ENCODE data around the gene SLTM. TPM values are rescaled to one million over a fixed set of nuclear protein-coding genes. Genes with fewer than 3 reads are reported as not detected.

Gene SLTM
- total RNA-seq, 2 experiments from 2014 or later, result 103 to 129 TPM

GRCh38 chr15:58870451-58870850, 63.0 kb downstream of the SLTM start:
- Histone ChIP-seq H3K36me3 (ENCODE audit: insufficient read depth, low read length) (0 out of 2 replicates have a peak, but pooled peaks cover 2% of the 10 kb centered on the region), H3K27ac (ENCODE audit: low read depth, low read length, poor library complexity, severe bottlenecking) (no peak overlapping the region), H2AFZ (ENCODE audit: low read length) (no peak overlapping the region), H4K20me1 (ENCODE audit: insufficient read depth, low read length) (no peaks in the 10 kb centered on the region), H3K9me3 (ENCODE audit: low read length) (no peaks in the 10 kb centered on the region), H3K4me3 (ENCODE audit: low read depth, low read length, poor library complexity, severe bottlenecking) (no peak overlapping the region), H3K79me2 (ENCODE audit: insufficient read depth, low read depth, low read length) (no peaks in the 10 kb centered on the region), H3K4me1 (ENCODE audit: insufficient read depth, low read length, poor library complexity, severe bottlenecking) (no peaks in the 10 kb centered on the region), H3K9me2 (ENCODE audit: insufficient read depth, low read length) (no peaks in the 10 kb centered on the region), H3K4me2 (ENCODE audit: low read length) (no peak overlapping the region)
- CTCF ChIA-PET (ENCODE audit: unreplicated experiment), result no interaction called here
- no TSS peak for BruUV-seq (replicated peaks)
- intact Hi-C loops (cut with micrococcal nuclease; ENCODE audit: unreplicated experiment), result no loop called here
- no peak for DNase-seq (ENCODE audit: low spot score)
- TF ChIP-seq, protein P1, sequence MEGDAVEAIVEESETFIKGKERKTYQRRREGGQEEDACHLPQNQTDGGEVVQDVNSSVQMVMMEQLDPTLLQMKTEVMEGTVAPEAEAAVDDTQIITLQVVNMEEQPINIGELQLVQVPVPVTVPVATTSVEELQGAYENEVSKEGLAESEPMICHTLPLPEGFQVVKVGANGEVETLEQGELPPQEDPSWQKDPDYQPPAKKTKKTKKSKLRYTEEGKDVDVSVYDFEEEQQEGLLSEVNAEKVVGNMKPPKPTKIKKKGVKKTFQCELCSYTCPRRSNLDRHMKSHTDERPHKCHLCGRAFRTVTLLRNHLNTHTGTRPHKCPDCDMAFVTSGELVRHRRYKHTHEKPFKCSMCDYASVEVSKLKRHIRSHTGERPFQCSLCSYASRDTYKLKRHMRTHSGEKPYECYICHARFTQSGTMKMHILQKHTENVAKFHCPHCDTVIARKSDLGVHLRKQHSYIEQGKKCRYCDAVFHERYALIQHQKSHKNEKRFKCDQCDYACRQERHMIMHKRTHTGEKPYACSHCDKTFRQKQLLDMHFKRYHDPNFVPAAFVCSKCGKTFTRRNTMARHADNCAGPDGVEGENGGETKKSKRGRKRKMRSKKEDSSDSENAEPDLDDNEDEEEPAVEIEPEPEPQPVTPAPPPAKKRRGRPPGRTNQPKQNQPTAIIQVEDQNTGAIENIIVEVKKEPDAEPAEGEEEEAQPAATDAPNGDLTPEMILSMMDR (conservative IDR thresholded peaks at IDR 0.05; ENCODE audit: low read length), result no peak
- no peak for TF ChIP-seq EZH2phosphoT487 (IDR thresholded peaks at IDR 0.05; ENCODE audit: borderline replicate concordance, low read depth, low read length)
- POLR2A ChIA-PET, result no interaction called here

DNA sequence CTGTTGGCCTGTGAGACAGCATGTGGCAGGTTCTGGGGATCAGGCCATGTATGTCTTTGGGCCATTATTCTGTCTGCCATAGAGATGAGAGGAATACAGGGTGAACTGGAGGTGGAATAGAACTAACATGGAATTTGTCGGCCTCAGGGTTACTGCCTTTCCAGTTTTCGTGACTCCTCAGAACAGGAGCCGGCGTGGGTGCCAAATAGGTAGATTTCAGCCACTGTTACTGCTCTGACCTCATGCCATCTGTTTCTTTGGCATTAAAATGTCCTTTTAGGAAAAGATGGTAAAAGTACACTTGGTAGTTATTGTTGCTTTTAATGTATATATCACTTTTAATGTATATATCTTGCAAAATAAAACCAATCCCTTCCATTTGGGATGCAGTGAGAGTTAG, 65.6 kb downstream of the SLTM start:
- no peak overlapping the region for H2AFZ ChIP-seq (ENCODE audit: low read length)
- POLR2A ChIA-PET, result no interaction called here
- intact Hi-C loops (cut with micrococcal nuclease; ENCODE audit: unreplicated experiment), result no loop called here

GRCh38 chr15:58865425-58865880, 68.0 kb downstream of the SLTM start:
- Histone ChIP-seq H3K36me3 (ENCODE audit: insufficient read depth, low read length) (no peaks in the 10 kb centered on the region), H3K79me2 (ENCODE audit: insufficient read depth, low read depth, low read length) (no peaks in the 10 kb centered on the region), H3K4me2 (ENCODE audit: low read length) (no peak overlapping the region; the same call in 1 of the 2 replicates), H4K20me1 (ENCODE audit: insufficient read depth, low read length) (no peaks in the 10 kb centered on the region), H3K4me1 (ENCODE audit: insufficient read depth, low read length, poor library complexity, severe bottlenecking) (no peaks in the 10 kb centered on the region), H3K27ac (ENCODE audit: low read depth, low read length, poor library complexity, severe bottlenecking) (no peak overlapping the region), H3K9me3 (ENCODE audit: low read length) (no peaks in the 10 kb centered on the region), H3K4me3 (ENCODE audit: low read depth, low read length, poor library complexity, severe bottlenecking) (no peak overlapping the region), H2AFZ (ENCODE audit: low read length) (no peak overlapping the region), H3K9me2 (ENCODE audit: insufficient read depth, low read length) (no peaks in the 10 kb centered on the region)
- BruUV-seq (replicated peaks), result no TSS peak
- DNase-seq (ENCODE audit: low spot score), result no peak
- intact Hi-C loops (cut with micrococcal nuclease; ENCODE audit: unreplicated experiment), result no loop called here
- ChIA-PET POLR2A (interaction anchor here (1.0 kb wide), 1 partner anchor 12 kb away, joined by 3 read pairs; no protein-coding TSS in a partner anchor), CTCF (ENCODE audit: unreplicated experiment) (interaction anchor here (0.8 kb wide), 1 partner anchor 11 kb away, joined by 3 read pairs; no protein-coding TSS in a partner anchor)
- TF ChIP-seq, protein P1 (conservative IDR thresholded peaks at IDR 0.05; ENCODE audit: low read length), result no peak
- no peak for TF ChIP-seq EZH2phosphoT487 (IDR thresholded peaks at IDR 0.05; ENCODE audit: borderline replicate concordance, low read depth, low read length)

More for the DNA sequence above, 65.6 kb downstream of the SLTM start:
- TF ChIP-seq, protein P1 (conservative IDR thresholded peaks at IDR 0.05; ENCODE audit: low read length), result no peak
- TF ChIP-seq EZH2phosphoT487 (IDR thresholded peaks at IDR 0.05; ENCODE audit: borderline replicate concordance, low read depth, low read length), result no peak
- CTCF ChIA-PET (ENCODE audit: unreplicated experiment), result no interaction called here
- no TSS peak for BruUV-seq (replicated peaks)
- Histone ChIP-seq H3K4me1 (ENCODE audit: insufficient read depth, low read length, poor library complexity, severe bottlenecking) (no peaks in the 10 kb centered on the region), H3K9me2 (ENCODE audit: insufficient read depth, low read length) (no peaks in the 10 kb centered on the region), H3K4me2 (ENCODE audit: low read length) (no peak overlapping the region), H3K9me3 (ENCODE audit: low read length) (no peaks in the 10 kb centered on the region), H3K4me3 (ENCODE audit: low read depth, low read length, poor library complexity, severe bottlenecking) (no peak overlapping the region), H3K27ac (ENCODE audit: low read depth, low read length, poor library complexity, severe bottlenecking) (no peak overlapping the region), H3K36me3 (ENCODE audit: insufficient read depth, low read length) (no peaks in the 10 kb centered on the region), H3K79me2 (ENCODE audit: insufficient read depth, low read depth, low read length) (no peaks in the 10 kb centered on the region), H4K20me1 (ENCODE audit: insufficient read depth, low read length) (no peaks in the 10 kb centered on the region)
- DNase-seq (ENCODE audit: low spot score), result no peak
